Tibial nerve (tissue), 4 donors: Measurements from ENCODE around the gene FHL3. TPM values are rescaled to one million over a fixed set of nuclear protein-coding genes. Genes with fewer than 3 reads are reported as not detected.
"Not testable (repeated sequence)": the region's sequence is repeated elsewhere in the genome, so short reads cannot be mapped to it uniquely, and the experiment has no call there.

Source experiments
- DNase-seq, 2 donors: peaks; one replicate each; pipeline ENCODE4 v3.0.0-alpha.2; 2019; ENCODE audit warnings: low spot score in 2 of 2
- H3K27ac ChIP-seq, 4 donors: fragments of 200-600 bp; sonication (generic) in 3 of 4; one replicate each; pipeline ENCODE4 v1.5.1; 2017 to 2019; ENCODE audit warnings: mild to moderate bottlenecking in 1 of 4
- H3K27me3 ChIP-seq, 2 donors: fragments of 200-600 bp; sonication (generic) in 1 of 2; one replicate each; pipeline versions ENCODE4 v1.5.1 to v1.6.0; 2017 to 2019
- H3K36me3 ChIP-seq, 3 donors: fragments of 200-600 bp; sonication (generic); one replicate each; pipeline ENCODE4 v1.5.1; 2018 to 2019
- H3K4me1 ChIP-seq, 4 donors: fragments of 200-600 bp; sonication (generic) in 3 of 4; one replicate each; pipeline ENCODE4 v1.5.1; 2017 to 2019
- H3K4me3 ChIP-seq, 4 donors: fragments of 200-600 bp; sonication (generic) in 3 of 4; one replicate each; pipeline ENCODE4 v1.5.1; 2017 to 2019; ENCODE audit warnings: mild to moderate bottlenecking in 1 of 4, moderate library complexity in 1 of 4
- H3K9me3 ChIP-seq, 4 donors: fragments of 200-600 bp; sonication (generic) in 3 of 4; one replicate each; pipeline ENCODE4 v1.5.1; 2017 to 2019
- CTCF ChIP-seq, 5 experiments: fragments of 200-600 bp in 3 of 5; fragments of 450-650 bp in 2 of 5; sonication (generic) in 3 of 5; IDR thresholded peaks; one replicate each; pipeline ENCODE4 v1.5.1; 2016 to 2019; ENCODE audit warnings: antibody characterized with exemption in 5 of 5, mild to moderate bottlenecking in 3 of 5, moderate library complexity in 2 of 5
- EP300 ChIP-seq, 2 donors: sonication (generic); formaldehyde crosslinking; IDR thresholded peaks; one replicate each; pipeline ENCODE4 v1.6.1; 2017; ENCODE audit warnings: antibody characterized with exemption in 2 of 2, mild to moderate bottlenecking in 1 of 2
- POLR2A ChIP-seq, 2 donors: fragments of 450-650 bp; IDR thresholded peaks; one replicate each; pipeline ENCODE4 v1.6.1; 2017; ENCODE audit warnings: antibody characterized with exemption in 2 of 2, mild to moderate bottlenecking in 2 of 2, moderate library complexity in 2 of 2
- WGBS, 2 donors: methylation state at CpG; one replicate each; pipeline ENCODE4 v1.1.5; 2018; 5-methylcytosine and 5-hydroxymethylcytosine counted together
- total RNA-seq, 4 donors: library from RNA; depleted of rRNA; stranded (reverse); fragments of >200 nt; gene quantifications; one replicate each; pipeline ENCODE4 v1.1.0, GENCODE V29; 2016

The FHL3 gene
- total RNA-seq, 4 donors from 2014 or later, result 25.1 to 32.7 (median 26.6) TPM

- H3K27ac ChIP-seq, H3K4me1 ChIP-seq, H3K4me3 ChIP-seq, H3K9me3 ChIP-seq, H3K27me3 ChIP-seq, DNase-seq: not testable (repeated sequence)
- 48 to 51% methylated on average over 6 of the region's 6 CpGs for WGBS, 2 donors
- peaks cover 2 to 85% (median 9%) of the 10 kb centered on the region in 3 donors for H3K36me3 ChIP-seq
- TF ChIP-seq CTCF (IDR thresholded peaks at IDR 0.05), result peak in 4 of 5 experiments; percentile 21 to 43 (median 40)
These were observed 30.2 kb downstream of the FHL3 start for GRCh38 chr1:37975083-37975482.

GRCh38 chr1:37974567-37974966 lies 30.7 kb downstream of the FHL3 start:
- no peak for DNase-seq
- H3K27me3 ChIP-seq, result no peaks in the 10 kb centered on the region
- 96 to 99% methylated on average over 5 of the region's 5 CpGs for WGBS, 2 donors
- no peak overlapping the region for H3K27ac ChIP-seq
- H3K36me3 ChIP-seq, result peaks cover 2 to 85% (median 5%) of the 10 kb centered on the region in 3 donors
- no peaks in the 10 kb centered on the region for H3K4me1 ChIP-seq
- no peaks in the 10 kb centered on the region for H3K9me3 ChIP-seq
- TF ChIP-seq EP300 (IDR thresholded peaks at IDR 0.05), result no peak
- TF ChIP-seq POLR2A (IDR thresholded peaks at IDR 0.05), result no peak
- TF ChIP-seq CTCF (IDR thresholded peaks at IDR 0.05), result no peak
- H3K4me3 ChIP-seq, result no peak overlapping the region

DNA sequence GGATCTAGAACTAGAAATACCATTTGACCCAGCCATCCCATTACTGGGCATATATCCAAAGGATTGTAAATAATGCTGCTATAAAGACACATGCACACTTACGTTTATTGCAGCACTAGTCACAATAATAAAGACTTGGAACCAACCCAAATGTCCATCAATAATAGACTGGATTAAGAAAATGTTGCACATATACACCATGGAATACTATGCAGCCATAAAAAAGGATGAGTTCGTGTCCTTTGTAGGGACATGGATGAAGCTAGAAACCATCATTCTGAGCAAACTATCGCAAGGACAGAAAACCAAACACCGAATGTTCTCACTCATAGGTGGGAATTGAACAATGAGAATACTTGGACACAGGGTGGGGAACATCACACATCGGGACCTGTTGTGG lies 31.6 kb downstream of the FHL3 start:
- not testable (repeated sequence) for H3K9me3 ChIP-seq, H3K27me3 ChIP-seq, H3K4me1 ChIP-seq, H3K4me3 ChIP-seq, H3K27ac ChIP-seq, DNase-seq
- WGBS, 2 donors, result 87 to 93% methylated on average over 5 of the region's 5 CpGs
- peaks cover 2 to 85% (median 7%) of the 10 kb centered on the region in 3 donors for H3K36me3 ChIP-seq

DNA sequence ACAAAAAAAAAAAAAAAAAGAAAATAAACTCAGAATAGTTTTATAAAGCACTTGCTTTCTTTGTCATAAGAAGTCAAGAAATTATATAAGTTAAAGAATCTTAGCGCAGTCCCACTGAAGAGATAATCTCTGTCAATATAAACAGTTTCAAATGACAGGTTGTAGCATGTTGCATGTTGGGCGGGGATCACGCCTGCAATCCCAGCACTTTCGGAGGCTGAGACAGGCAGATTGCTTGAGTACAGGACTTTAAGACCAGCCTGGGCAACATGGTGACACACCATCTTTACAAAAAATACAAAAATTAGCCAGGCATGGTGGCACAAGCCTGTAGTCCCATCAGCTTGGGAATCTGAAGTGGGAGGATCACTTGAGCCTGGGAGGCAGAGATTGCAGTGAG lies 40.0 kb downstream of the FHL3 start:
- H3K4me1 ChIP-seq, result no peaks in the 10 kb centered on the region
- 93 to 94% methylated on average over 4 of the region's 4 CpGs for WGBS, 2 donors
- no peak overlapping the region for H3K4me3 ChIP-seq
- H3K9me3 ChIP-seq, result no peaks in the 10 kb centered on the region
- peaks cover 3 to 97% (median 13%) of the 10 kb centered on the region in 3 donors for H3K36me3 ChIP-seq
- H3K27me3 ChIP-seq, result no peaks in the 10 kb centered on the region
- H3K27ac ChIP-seq, result no peak overlapping the region
- DNase-seq, result no peak
- TF ChIP-seq CTCF (IDR thresholded peaks at IDR 0.05), result no peak
- no peak for TF ChIP-seq POLR2A (IDR thresholded peaks at IDR 0.05)
- TF ChIP-seq EP300 (IDR thresholded peaks at IDR 0.05), result no peak

DNA sequence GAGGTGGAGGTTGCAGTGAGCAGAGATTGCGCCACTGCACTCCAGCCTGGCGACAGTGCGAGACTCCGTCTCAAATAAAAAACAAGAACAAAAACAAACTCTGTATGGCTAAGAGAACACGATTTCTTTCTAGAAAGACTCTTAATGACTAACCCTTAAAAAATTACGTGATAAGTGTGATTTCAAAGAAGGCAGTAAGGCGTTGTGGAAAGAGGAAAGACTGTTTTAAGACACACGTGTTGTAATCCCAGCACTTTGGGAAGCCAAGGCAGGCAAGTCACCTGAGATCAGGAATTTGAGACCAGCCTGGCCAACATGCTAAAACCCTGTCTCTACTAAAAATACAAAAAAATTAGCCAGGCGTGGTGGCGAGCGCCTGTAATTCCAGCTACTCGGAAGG lies 41.2 kb downstream of the FHL3 start:
- H3K27ac ChIP-seq, H3K9me3 ChIP-seq, H3K4me3 ChIP-seq, DNase-seq, H3K4me1 ChIP-seq, H3K27me3 ChIP-seq: not testable (repeated sequence)
- WGBS, 2 donors, result 88% methylated on average over 12 of the region's 12 CpGs
- peaks cover 3 to 99% (median 19%) of the 10 kb centered on the region in 3 donors for H3K36me3 ChIP-seq

- DNase-seq, result no peak
These were observed 46.6 kb downstream of the FHL3 start for GRCh38 chr1:37958690-37959089.

More at GRCh38 chr1:37958690-37959089, 46.6 kb downstream of the FHL3 start:
- Histone ChIP-seq H3K4me3 (no peak overlapping the region), H3K9me3 (no peaks in the 10 kb centered on the region), H3K27me3 (no peaks in the 10 kb centered on the region), H3K36me3 (peaks cover 0 to 76% (median 28%) of the 10 kb centered on the region in 3 donors), H3K4me1 (no peaks in the 10 kb centered on the region), H3K27ac (no peak overlapping the region)
- TF ChIP-seq POLR2A (IDR thresholded peaks at IDR 0.05), result no peak
- TF ChIP-seq CTCF (IDR thresholded peaks at IDR 0.05), result no peak
- no peak for TF ChIP-seq EP300 (IDR thresholded peaks at IDR 0.05)
- WGBS, 2 donors, result 67 to 81% methylated on average over 2 of the region's 2 CpGs
